ENCODE data around the gene GNL2.
A peak's percentile ranks its signal among the peaks of the same experiment; 100 is the strongest.

GNL2 gene

DNA sequence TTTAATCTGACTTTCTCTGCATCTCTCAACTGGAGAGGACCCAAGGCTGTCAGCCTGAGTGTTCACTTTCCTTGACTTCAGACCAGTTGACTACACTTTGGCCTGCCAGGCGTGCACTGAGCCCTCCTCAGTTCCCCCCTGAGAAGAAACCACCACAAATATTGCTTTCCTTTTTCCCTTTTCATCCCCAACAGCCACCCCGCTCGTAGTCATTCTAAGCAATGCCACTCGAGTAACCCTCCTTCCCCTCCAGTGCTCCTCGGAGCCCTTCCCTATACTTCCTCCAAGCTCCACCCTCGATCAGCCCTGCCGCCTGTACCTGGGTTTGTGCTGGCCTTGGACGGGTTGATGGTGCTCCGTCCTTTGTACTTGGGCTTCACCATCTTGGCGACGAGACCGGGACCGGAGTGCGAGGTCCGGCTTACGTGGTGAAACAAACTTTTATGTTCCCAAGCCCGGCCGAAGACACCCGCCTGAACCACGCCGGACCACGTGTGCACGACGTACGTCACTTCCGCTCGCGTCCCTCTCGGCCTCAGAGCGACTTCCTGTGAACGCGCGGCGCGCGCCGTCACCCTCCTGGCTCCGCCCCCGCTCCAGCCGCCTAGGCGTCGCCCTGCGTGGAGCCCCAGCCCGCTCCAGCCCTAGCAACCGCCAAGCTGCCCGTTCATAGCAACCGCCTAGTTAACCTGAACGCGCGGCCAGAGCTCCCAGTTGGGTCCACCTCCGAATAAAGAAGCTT, at the start of gene GNL2:
GNL2 (minus strand) TSS at position 498 of the 742 bp plus-strand sequence; CDS start at position 383, 115 bp downstream.
- peak; percentile 71 for DNase-seq

- DNase-seq: no peak
Measured at GRCh38 chr1:37641059-37641458, 45.3 kb upstream of the GNL2 start.

DNA sequence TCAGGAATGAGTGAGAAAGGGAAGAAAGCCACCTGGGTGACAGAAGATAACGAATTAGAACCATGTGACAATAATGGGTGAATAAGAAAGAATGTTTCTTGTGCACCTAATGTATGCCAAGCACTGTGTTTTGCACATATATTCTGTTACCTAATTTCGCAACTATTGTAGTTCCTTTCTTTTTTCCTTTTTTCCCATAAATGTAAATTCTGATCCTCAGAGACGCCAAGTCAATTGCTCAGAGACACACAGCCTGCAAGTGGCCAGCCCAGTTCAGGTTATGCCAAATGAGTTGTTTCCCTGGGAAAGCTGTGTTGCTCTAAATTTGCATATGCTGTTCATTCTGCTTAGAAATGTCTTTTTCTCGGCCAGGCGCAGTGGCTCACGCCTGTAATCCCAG, 40.7 kb upstream of the GNL2 start:
- no peak for DNase-seq

GRCh38 chr1:37634992-37635902, 39.5 kb upstream of the GNL2 start:
- no peak for DNase-seq

- DNase-seq: no peak
Measured at GRCh38 chr1:37634244-37634991, 38.7 kb upstream of the GNL2 start, which contains the start of gene RSPO1. RSPO1 (minus strand) TSS chr1:37634892; CDS start chr1:37629661, 5,231 bp downstream.

GRCh38 chr1:37633938-37634243, 38.2 kb upstream of the GNL2 start:
- no peak for DNase-seq

- DNase-seq: no peak
Measured at GRCh38 chr1:37633040-37633937, 37.6 kb upstream of the GNL2 start.

DNA sequence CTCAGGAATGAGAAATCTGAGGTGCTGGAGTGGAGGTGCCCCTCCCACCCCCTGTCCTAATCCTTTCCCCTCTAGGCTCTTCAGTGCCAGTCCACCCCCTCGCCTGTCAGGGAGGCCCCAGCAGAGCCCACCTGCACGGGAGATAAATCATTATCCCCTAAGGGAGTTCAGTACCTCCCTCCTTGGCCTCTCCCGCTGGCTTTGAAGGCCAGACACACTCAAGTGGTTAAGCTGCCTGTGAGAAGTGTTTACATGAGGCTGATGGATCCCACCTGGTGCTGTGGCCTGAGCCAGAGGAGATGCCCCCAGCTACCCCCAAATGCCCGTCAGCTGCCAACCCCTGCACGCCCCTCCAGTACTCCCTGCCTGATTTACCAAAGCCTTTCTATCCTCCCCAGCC, 35.3 kb upstream of the GNL2 start:
- peak; percentile 50 for DNase-seq

GRCh38 chr1:37630426-37631028, 34.8 kb upstream of the GNL2 start:
- DNase-seq: no peak

- no peak for DNase-seq
Measured at GRCh38 chr1:37629726-37630425, 34.1 kb upstream of the GNL2 start.

GRCh38 chr1:37629008-37629407, 33.3 kb upstream of the GNL2 start:
- no peak for DNase-seq

- DNase-seq: no peak
Measured at GRCh38 chr1:37628026-37628556, 32.4 kb upstream of the GNL2 start.

- DNase-seq: no peak
Measured at GRCh38 chr1:37622131-37622530, 26.4 kb upstream of the GNL2 start.

DNA sequence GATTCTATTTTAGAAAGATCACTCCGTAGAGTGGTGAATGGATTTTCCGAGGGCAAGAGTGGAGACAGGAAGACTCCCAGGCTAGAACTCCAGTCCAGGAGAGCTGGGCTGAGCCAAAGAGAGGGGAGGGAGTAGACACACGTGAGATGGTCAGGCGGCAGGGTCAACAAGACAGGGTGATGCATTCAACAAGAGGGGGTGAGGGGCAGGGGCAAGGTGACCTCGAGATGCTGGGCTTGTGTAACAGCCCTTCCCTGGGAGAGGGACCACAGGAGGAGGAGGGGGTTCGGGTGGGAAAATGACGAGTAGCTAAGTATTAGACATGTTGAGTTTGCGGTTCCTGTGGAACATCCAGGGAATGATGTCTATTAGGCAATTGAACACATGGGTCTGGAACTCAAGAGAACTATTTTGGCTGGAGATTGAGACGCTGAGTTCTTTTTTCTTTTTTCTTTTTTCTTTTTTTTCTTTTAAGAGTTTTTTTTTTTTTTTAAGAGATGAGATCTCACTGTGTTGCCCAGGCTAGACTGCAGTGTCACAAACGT, 25.7 kb upstream of the GNL2 start:
- DNase-seq: no peak

GRCh38 chr1:37620707-37621106, 25.0 kb upstream of the GNL2 start:
- DNase-seq: no peak

DNA sequence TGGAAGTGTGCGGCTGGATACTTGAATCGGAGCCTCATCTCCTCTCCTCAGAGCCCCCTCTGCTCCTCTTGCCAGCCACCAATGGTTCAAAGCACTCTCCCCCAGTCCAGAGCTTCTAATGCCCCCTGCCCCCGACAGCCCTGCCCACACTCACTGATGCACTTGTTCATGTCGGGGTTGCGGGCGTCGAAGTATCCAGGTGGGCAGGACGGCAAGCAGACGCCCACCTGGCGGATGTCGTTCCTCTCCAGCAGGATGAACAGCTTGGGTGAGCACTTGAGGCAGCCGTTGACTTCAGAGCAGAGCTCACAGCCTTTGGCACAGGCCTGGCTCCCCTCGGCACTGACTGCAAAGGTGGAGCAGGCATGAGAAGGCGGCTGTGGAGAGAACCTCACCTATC, 20.6 kb upstream of the GNL2 start:
- DNase-seq: peak; percentile 32

DNA sequence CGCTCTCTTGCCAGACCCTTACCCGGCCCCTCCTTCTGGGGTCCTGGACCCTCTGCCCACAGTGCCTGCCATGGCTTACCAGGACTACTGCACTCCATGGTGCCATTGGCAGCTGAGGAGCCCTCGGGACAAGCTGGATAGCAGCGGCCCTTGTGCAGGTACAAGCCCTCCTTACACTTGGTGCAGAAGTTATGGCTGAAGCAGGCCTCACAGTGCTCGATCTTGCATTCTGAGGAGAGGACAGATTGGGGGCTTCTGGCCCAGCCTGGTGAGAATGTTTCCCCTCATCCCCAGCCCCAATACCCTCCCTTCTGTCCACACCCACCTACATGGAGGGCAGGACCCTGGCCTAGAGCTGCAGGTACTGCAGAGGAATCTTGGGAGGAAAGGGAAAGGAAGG, 18.4 kb upstream of the GNL2 start:
- no peak for DNase-seq

GRCh38 chr1:37612186-37612585, 16.4 kb upstream of the GNL2 start:
- no peak for DNase-seq

- DNase-seq: no peak
Measured at GRCh38 chr1:37609994-37610393, 14.3 kb upstream of the GNL2 start.

DNA sequence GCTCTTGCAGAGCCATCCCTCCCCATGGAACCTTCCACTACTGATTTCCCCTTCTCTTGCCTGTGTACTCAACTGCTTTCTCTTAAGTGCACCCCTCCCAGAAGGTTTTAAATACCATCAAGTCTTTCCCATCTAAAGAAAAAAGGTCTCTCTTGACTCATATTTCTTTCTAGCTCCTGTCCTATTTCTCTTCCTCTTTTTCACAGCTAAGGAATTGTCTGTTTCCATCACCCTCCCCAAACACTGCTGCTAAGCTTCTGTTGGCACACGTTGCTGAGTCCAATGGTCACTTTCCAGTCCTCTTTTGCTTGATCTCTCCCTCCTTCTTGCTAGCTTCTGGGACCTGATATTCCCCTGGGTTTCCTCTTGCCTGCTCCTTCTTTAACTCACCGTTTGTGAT, 13.3 kb upstream of the GNL2 start:
- DNase-seq: no peak

All from NCI-H524 treated with DMSO at 0.1 percent for 48 hours (cell line).